K562 (cell line): Measurements from ENCODE around the gene LETM1. TPM values are rescaled to one million over a fixed set of nuclear protein-coding genes. Genes with fewer than 3 reads are reported as not detected.

ENCODE experiments used
- ATAC-seq: fragments of 200-7000 bp; cut with Tn5 transposase; 3 replicates; pipeline ENCODE4 v1.9.1; 2020; ENCODE audit warnings: moderate library complexity
- BruUV-seq: library from RNA; stranded (reverse); fragments of 400-500 nt; replicated peaks from 2 replicates; lab custom pipeline; 2021; lab: Mats Ljungman, UMichigan
- CTCF ChIA-PET: fragments of 300-600 bp; formaldehyde crosslinking; extraction: SDS; loops from one replicate; lab custom pipeline; 2021; ENCODE audit warnings: low intra/inter-chr PET ratio; lab: Yijun Ruan, JAX
- POLR2A ChIA-PET: fragments of 300-600, 350-650 bp; sonication (Branson Sonifier 250); formaldehyde crosslinking; extraction: SDS; loops from one replicate; lab custom pipeline; 2021; ENCODE audit warnings: antibody characterized with exemption, inconsistent platforms; lab: Yijun Ruan, JAX
- DNase-seq, 4 experiments: peaks; one replicate each; pipeline versions ENCODE4 v3.0.0 to v3.0.0-alpha.2; 2011 to 2018; ENCODE audit warnings: low spot score in 3 of 4, mixed read lengths in 3 of 4; ENCODE audit errors: extremely low read depth in 1 of 4
- FAIRE-seq: peaks from 2 replicates; lab custom pipeline; 2011; peaks lifted over from hg19 to GRCh38; lab: Jason Lieb, UNC
- H2AFZ ChIP-seq: 2 replicates; pipeline ENCODE4 v1.6.0; 2011; ENCODE audit warnings: low read depth, low read length, control low read depth, inconsistent platforms
- H3K27ac ChIP-seq: fragments of 200-600 bp; 3 replicates; pipeline ENCODE4 v1.8.0; 2011; ENCODE audit warnings: low read depth, mild to moderate bottlenecking, control low read depth, inconsistent platforms, low read length, moderate library complexity, mixed read lengths; ENCODE audit errors: extremely low read depth
- H3K27me3 ChIP-seq, 2 experiments: fragments of 300-600 bp in 1 of 2; 2 replicates in 1 of 2; 3 replicates in 1 of 2; pipeline versions ENCODE4 v1.6.0 to v1.8.0; 2011; ENCODE audit warnings: inconsistent platforms in 2 of 2, low read length in 2 of 2, mild to moderate bottlenecking in 1 of 2, mixed read lengths in 1 of 2, moderate library complexity in 1 of 2; ENCODE audit not compliant: control insufficient read depth in 2 of 2, insufficient read depth in 2 of 2
- H3K36me3 ChIP-seq: fragments of 300-600 bp; 3 replicates; pipeline ENCODE4 v1.8.0; 2011; ENCODE audit warnings: mild to moderate bottlenecking, low read length, inconsistent platforms; ENCODE audit not compliant: control insufficient read depth, insufficient read depth
- H3K4me1 ChIP-seq, 2 experiments: fragments of 200-600 bp in 1 of 2; replicated peaks in 1 of 2; 2 replicates in 1 of 2; 3 replicates in 1 of 2; pipeline versions ENCODE4 v1.5.1 to v1.8.0; 2011; ENCODE audit warnings: inconsistent platforms in 2 of 2, low read length in 2 of 2, mild to moderate bottlenecking in 1 of 2, mixed read lengths in 1 of 2, moderate library complexity in 1 of 2; ENCODE audit not compliant: control insufficient read depth in 2 of 2, insufficient read depth in 2 of 2
- H3K4me2 ChIP-seq: 2 replicates; pipeline ENCODE4 v1.6.1; 2011; ENCODE audit warnings: low read length, control low read depth, inconsistent platforms, mixed read lengths; ENCODE audit not compliant: insufficient read depth
- H3K4me3 ChIP-seq: fragments of 200-600 bp; sonication (generic), shearing (Covaris generic); 2 replicates; pipeline ENCODE4 v1.5.1; 2016; ENCODE audit warnings: control low read depth, inconsistent platforms
- H3K79me2 ChIP-seq: fragments of 200-600 bp; 3 replicates; pipeline ENCODE4 v1.8.0; 2011; ENCODE audit warnings: low read length, inconsistent platforms; ENCODE audit not compliant: control insufficient read depth, insufficient read depth
- H3K9ac ChIP-seq, 2 experiments: 2 replicates each; pipeline versions ENCODE4 v1.6.0 to v1.6.1; 2011; ENCODE audit warnings: low read depth in 2 of 2, low read length in 2 of 2, control low read depth in 1 of 2, inconsistent platforms in 1 of 2, mild to moderate bottlenecking in 1 of 2, mixed read lengths in 1 of 2; ENCODE audit not compliant: insufficient read depth in 1 of 2
- H3K9me1 ChIP-seq: one replicate; pipeline ENCODE4 v1.6.0; 2011; ENCODE audit warnings: inconsistent platforms, mild to moderate bottlenecking, low read length, moderate library complexity; ENCODE audit not compliant: control insufficient read depth, insufficient read depth
- H3K9me3 ChIP-seq: replicated peaks from 2 replicates; pipeline ENCODE4 v1.5.1; 2011; ENCODE audit warnings: low read depth, low read length, inconsistent platforms; ENCODE audit not compliant: control insufficient read depth, insufficient read depth
- H4K20me1 ChIP-seq: replicated peaks from 2 replicates; pipeline ENCODE4 v1.6.1; 2011; ENCODE audit warnings: low read length, inconsistent platforms, mixed read lengths; ENCODE audit not compliant: control insufficient read depth, insufficient read depth
- CTBP1 ChIP-seq: fragments of 450-650 bp; IDR thresholded peaks from 2 replicates; pipeline ENCODE4 v1.6.1; 2016; ENCODE audit warnings: borderline replicate concordance
- DDX20 ChIP-seq: fragments of 450-650 bp; IDR thresholded peaks from 2 replicates; pipeline ENCODE4 v1.6.1; 2016; ENCODE audit warnings: missing genetic modification characterization, low read depth, mild to moderate bottlenecking, missing compliant biosample characterization, moderate library complexity
- GABPB1 ChIP-seq: sonication (generic); formaldehyde crosslinking; IDR thresholded peaks from 2 replicates; pipeline ENCODE4 v1.8.0; 2022; ENCODE audit warnings: mild to moderate bottlenecking, missing genetic modification reagents
- HDAC1 ChIP-seq, 2 experiments: fragments of 450-650 bp; IDR thresholded peaks; 2 replicates each; pipeline ENCODE4 v1.6.1; 2016 to 2017; ENCODE audit warnings: inconsistent platforms in 1 of 2, mild to moderate bottlenecking in 1 of 2, moderate library complexity in 1 of 2
- MCM7 ChIP-seq, 2 experiments: fragments of 450-650 bp; IDR thresholded peaks; 2 replicates each; pipeline ENCODE4 v1.6.1; 2016 to 2018
- NR3C1 ChIP-seq: sonication (generic); formaldehyde crosslinking; IDR thresholded peaks from 2 replicates; pipeline ENCODE4 v1.8.1; 2022; ENCODE audit warnings: missing genetic modification reagents
- SMARCA4 ChIP-seq: fragments of 450-650 bp; IDR thresholded peaks from 2 replicates; pipeline ENCODE4 v1.6.1; 2016
- ZBTB8A ChIP-seq: fragments of 450-650 bp; IDR thresholded peaks from 2 replicates; pipeline ENCODE4 v1.6.1; 2018; ENCODE audit warnings: mild to moderate bottlenecking, moderate library complexity; ENCODE audit not compliant: partially characterized antibody
- ZNF140 ChIP-seq: fragments of 250-450 bp; sonication (Bioruptor Pico); IDR thresholded peaks from 2 replicates; pipeline ENCODE4 v1.8.0; 2021; ENCODE audit warnings: moderate library complexity, mild to moderate bottlenecking, inconsistent platforms
- ZNF184 ChIP-seq: sonication (generic); formaldehyde crosslinking; IDR thresholded peaks from 2 replicates; pipeline ENCODE4 v1.5.0; 2020; ENCODE audit warnings: missing genetic modification reagents
- ZNF282 ChIP-seq: sonication (generic); formaldehyde crosslinking; IDR thresholded peaks from 2 replicates; pipeline ENCODE4 v1.8.1; 2023; ENCODE audit warnings: missing genetic modification reagents
- ZNF436 ChIP-seq: fragments of 250-450, 450-650 bp; sonication (Bioruptor Pico); formaldehyde crosslinking; IDR thresholded peaks from 2 replicates; pipeline ENCODE4 v1.7.0; 2020; ENCODE audit warnings: mild to moderate bottlenecking
- ZNF57 ChIP-seq: fragments of 450-650 bp; formaldehyde crosslinking; IDR thresholded peaks from 2 replicates; pipeline ENCODE4 v1.4.0; 2020; ENCODE audit warnings: mild to moderate bottlenecking, moderate library complexity
- ZNF644 ChIP-seq: fragments of 200-800 bp; sonication (Bioruptor generic); IDR thresholded peaks from 2 replicates; pipeline ENCODE4 v1.6.1; 2016; ENCODE audit warnings: low read depth, missing genetic modification characterization, missing compliant biosample characterization
- WGBS: fragments of 100-300 bp; shearing (Covaris generic); methylation state at CpG from one replicate; pipeline ENCODE4 v1.1.6; 2016; ENCODE audit warnings: low coverage, mixed read lengths; ENCODE audit not compliant: insufficient coverage; ENCODE audit errors: missing lambda C conversion rate; 5-methylcytosine and 5-hydroxymethylcytosine counted together
- in situ Hi-C: fragments of 300-500 bp; cut with MboI; formaldehyde crosslinking; loops from 4 replicates; pipeline ENCODE4 v1.15.0; 2018; ENCODE audit warnings: inconsistent platforms, mixed read lengths
- intact Hi-C: fragments of 100-400 bp; cut with micrococcal nuclease; formaldehyde crosslinking; loops from 2 replicates; pipeline ENCODE4 v1.14.2; 2022
- polyA plus RNA-seq, 8 experiments: library from polyadenylated mRNA; depleted of rRNA in 4 of 8; stranded (reverse) in 5 of 8; unstranded in 3 of 8; fragments of >200 nt; fragmentation: Nextera tagmentation in 2 of 8; fragmentation: Illumina TruSeq in 1 of 8; extraction: Ambion mirVana in 2 of 8; extraction: Trizol in 1 of 8; gene quantifications; 2 replicates each; pipeline versions ENCODE4 v1.2.1 to v1.2.3, GENCODE V29; 2011 to 2014; ENCODE audit warnings: inconsistent platforms in 1 of 8, missing spikeins in 1 of 8
- total RNA-seq, 7 experiments: library from RNA; depleted of rRNA in 6 of 7; stranded (reverse); fragments of >200 nt in 6 of 7; fragmentation: Illumina TruSeq in 2 of 7; extraction: Trizol in 2 of 7; gene quantifications; 2 replicates each; pipeline versions ENCODE4 v1.2.1 to v1.2.3, GENCODE V29; 2011 to 2021; ENCODE audit warnings: low replicate concordance in 1 of 7
- TF ChIP-seq, protein P1 (sequence below): fragments of 150-350 bp; IDR thresholded peaks from 2 replicates; pipeline ENCODE4 v1.6.1; 2014; ENCODE audit warnings: low read depth, mild to moderate bottlenecking, low read length, borderline replicate concordance
- TF ChIP-seq, protein P2 (sequence below): fragments of 450-650 bp; IDR thresholded peaks from 2 replicates; pipeline ENCODE4 v1.7.1; 2018; ENCODE audit warnings: mild to moderate bottlenecking, low read depth; ENCODE audit not compliant: partially characterized antibody

Gene LETM1
- total and polyA plus RNA-seq, 9 of the 15 experiments (the other 6 are each of a cell fraction or from before 2014, with no cell fraction given) = 3.9 to 109 (median 35.0) TPM

DNA sequence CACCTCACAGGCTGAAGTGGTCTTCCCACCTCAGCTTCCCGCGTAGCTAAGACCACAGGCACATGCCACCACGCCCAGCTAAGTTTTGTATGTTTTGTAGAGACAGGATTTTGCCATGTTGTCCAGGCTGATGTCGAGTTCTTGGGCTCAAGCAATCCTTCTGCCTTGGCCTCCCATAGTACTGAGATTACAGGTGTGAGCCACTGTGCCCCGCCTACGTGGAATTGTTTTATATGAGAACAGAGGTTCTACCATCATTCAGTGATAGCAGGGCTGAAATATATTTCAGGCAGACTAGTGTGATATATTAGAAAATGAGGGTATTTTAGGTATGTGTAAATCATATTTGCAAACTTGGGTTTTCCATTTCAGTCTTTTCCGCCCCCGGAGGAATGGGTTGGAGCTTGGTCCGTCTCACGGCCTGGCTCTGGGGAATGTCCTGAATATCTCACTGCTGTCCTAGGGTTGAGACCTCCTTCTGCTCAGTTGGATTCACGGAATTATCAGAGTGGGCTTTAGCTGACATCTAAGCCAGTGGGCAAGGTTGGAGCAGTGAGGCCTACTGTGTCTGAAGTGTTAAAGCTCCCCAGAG, 35.1 kb upstream of the LETM1 start:
- H3K79me2 ChIP-seq = peaks cover 98% of the 10 kb centered on the region
- in situ Hi-C loops = loop anchor here (5.0 kb wide), 1 partner anchor 149 kb away; no protein-coding TSS in a partner anchor
- no peak overlapping the region for H3K4me2 ChIP-seq
- H3K27ac ChIP-seq = no peak overlapping the region
- intact Hi-C loops = no loop called here
- TF ChIP-seq ZBTB8A = no peak
- no peak for TF ChIP-seq ZNF644 (tag)
- no peak for TF ChIP-seq HDAC1 (IDR thresholded peaks at IDR 0.05)
- TF ChIP-seq NR3C1 (CRISPR knock-in tag) = no peak
- TF ChIP-seq GABPB1 (CRISPR knock-in tag) = no peak
- TF ChIP-seq DDX20 (tag) = no peak
- no peak for TF ChIP-seq MCM7 (IDR thresholded peaks at IDR 0.05)
- no peak for TF ChIP-seq ZNF57 (CRISPR knock-in tag)
- no peak for TF ChIP-seq ZNF282
- TF ChIP-seq ZNF184 = no peak
- TF ChIP-seq, protein P1, sequence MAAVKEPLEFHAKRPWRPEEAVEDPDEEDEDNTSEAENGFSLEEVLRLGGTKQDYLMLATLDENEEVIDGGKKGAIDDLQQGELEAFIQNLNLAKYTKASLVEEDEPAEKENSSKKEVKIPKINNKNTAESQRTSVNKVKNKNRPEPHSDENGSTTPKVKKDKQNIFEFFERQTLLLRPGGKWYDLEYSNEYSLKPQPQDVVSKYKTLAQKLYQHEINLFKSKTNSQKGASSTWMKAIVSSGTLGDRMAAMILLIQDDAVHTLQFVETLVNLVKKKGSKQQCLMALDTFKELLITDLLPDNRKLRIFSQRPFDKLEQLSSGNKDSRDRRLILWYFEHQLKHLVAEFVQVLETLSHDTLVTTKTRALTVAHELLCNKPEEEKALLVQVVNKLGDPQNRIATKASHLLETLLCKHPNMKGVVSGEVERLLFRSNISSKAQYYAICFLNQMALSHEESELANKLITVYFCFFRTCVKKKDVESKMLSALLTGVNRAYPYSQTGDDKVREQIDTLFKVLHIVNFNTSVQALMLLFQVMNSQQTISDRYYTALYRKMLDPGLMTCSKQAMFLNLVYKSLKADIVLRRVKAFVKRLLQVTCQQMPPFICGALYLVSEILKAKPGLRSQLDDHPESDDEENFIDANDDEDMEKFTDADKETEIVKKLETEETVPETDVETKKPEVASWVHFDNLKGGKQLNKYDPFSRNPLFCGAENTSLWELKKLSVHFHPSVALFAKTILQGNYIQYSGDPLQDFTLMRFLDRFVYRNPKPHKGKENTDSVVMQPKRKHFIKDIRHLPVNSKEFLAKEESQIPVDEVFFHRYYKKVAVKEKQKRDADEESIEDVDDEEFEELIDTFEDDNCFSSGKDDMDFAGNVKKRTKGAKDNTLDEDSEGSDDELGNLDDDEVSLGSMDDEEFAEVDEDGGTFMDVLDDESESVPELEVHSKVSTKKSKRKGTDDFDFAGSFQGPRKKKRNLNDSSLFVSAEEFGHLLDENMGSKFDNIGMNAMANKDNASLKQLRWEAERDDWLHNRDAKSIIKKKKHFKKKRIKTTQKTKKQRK = no peak
- no peak for TF ChIP-seq ZNF140
- TF ChIP-seq, protein P2, sequence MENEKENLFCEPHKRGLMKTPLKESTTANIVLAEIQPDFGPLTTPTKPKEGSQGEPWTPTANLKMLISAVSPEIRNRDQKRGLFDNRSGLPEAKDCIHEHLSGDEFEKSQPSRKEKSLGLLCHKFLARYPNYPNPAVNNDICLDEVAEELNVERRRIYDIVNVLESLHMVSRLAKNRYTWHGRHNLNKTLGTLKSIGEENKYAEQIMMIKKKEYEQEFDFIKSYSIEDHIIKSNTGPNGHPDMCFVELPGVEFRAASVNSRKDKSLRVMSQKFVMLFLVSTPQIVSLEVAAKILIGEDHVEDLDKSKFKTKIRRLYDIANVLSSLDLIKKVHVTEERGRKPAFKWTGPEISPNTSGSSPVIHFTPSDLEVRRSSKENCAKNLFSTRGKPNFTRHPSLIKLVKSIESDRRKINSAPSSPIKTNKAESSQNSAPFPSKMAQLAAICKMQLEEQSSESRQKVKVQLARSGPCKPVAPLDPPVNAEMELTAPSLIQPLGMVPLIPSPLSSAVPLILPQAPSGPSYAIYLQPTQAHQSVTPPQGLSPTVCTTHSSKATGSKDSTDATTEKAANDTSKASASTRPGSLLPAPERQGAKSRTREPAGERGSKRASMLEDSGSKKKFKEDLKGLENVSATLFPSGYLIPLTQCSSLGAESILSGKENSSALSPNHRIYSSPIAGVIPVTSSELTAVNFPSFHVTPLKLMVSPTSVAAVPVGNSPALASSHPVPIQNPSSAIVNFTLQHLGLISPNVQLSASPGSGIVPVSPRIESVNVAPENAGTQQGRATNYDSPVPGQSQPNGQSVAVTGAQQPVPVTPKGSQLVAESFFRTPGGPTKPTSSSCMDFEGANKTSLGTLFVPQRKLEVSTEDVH = no peak
- no peak for TF ChIP-seq SMARCA4
- no peak for TF ChIP-seq CTBP1
- TF ChIP-seq ZNF436 (CRISPR knock-in tag) = no peak
- H3K27me3 ChIP-seq = no peaks in the 10 kb centered on the region
- H3K4me1 ChIP-seq = peaks cover 6 to 17% of the 10 kb centered on the region in 2 experiments
- no peak overlapping the region for H2AFZ ChIP-seq
- CTCF ChIA-PET = no interaction called here
- no peak overlapping the region for H3K4me3 ChIP-seq
- BruUV-seq = no TSS peak
- no peaks in the 10 kb centered on the region for H3K9me1 ChIP-seq
- no peak for DNase-seq
- peaks cover 6% of the 10 kb centered on the region for H4K20me1 ChIP-seq
- no peak for ATAC-seq
- no peaks in the 10 kb centered on the region for H3K9me3 ChIP-seq
- 96% methylated on average over 11 of the region's 11 CpGs for WGBS
- POLR2A ChIA-PET = interaction anchor here (1.2 to 1.4 kb wide), 3 partner anchors 8 to 25 kb away, joined by 3 to 4 read pairs (median 3); no protein-coding TSS in a partner anchor
- no peak overlapping the region for H3K9ac ChIP-seq
- no peak for FAIRE-seq
- H3K36me3 ChIP-seq = peaks cover 59% of the 10 kb centered on the region
